Glomerular endothelial cell (primary cell): ENCODE data around the gene PPFIA4. TPM values are rescaled to one million over a fixed set of nuclear protein-coding genes. Genes with fewer than 3 reads are reported as not detected.

ENCODE experiments used
- DNase-seq: peaks from one replicate; pipeline ENCODE4 v3.0.0-alpha.2; 2011; ENCODE audit warnings: low read depth, low spot score; ENCODE audit errors: extremely low read depth
- total RNA-seq: library from RNA; depleted of rRNA; stranded (reverse); fragments of >200 nt; gene quantifications from 2 replicates; pipeline ENCODE4 v1.2.3, GENCODE V29; 2015

PPFIA4 gene
- total RNA-seq, 1 donor from 2014 or later: 6.8 TPM

GRCh38 chr1:203056012-203056411, 29.7 kb downstream of the PPFIA4 start:
- DNase-seq: no peak

GRCh38 chr1:203056516-203056915, 30.2 kb downstream of the PPFIA4 start:
- no peak for DNase-seq

- no peak for DNase-seq
These were observed 31.8 kb downstream of the PPFIA4 start for GRCh38 chr1:203057911-203058675.

GRCh38 chr1:203058676-203058935, 32.3 kb downstream of the PPFIA4 start:
- DNase-seq: no peak

- no peak for DNase-seq
These were observed 33.2 kb downstream of the PPFIA4 start for GRCh38 chr1:203059485-203059884.

GRCh38 chr1:203060115-203060514, 33.8 kb downstream of the PPFIA4 start:
- DNase-seq: no peak

GRCh38 chr1:203063287-203063686, 37.0 kb downstream of the PPFIA4 start:
- DNase-seq: no peak

GRCh38 chr1:203065191-203065590, 38.9 kb downstream of the PPFIA4 start:
- DNase-seq: no peak

GRCh38 chr1:203065986-203066385, 39.7 kb downstream of the PPFIA4 start:
- no peak for DNase-seq

GRCh38 chr1:203066965-203067364, 40.7 kb downstream of the PPFIA4 start:
- no peak for DNase-seq

GRCh38 chr1:203069030-203069747, 42.9 kb downstream of the PPFIA4 start:
- no peak for DNase-seq

GRCh38 chr1:203072002-203072602, 45.8 kb downstream of the PPFIA4 start:
- no peak for DNase-seq

GRCh38 chr1:203072911-203073310, 46.6 kb downstream of the PPFIA4 start:
- DNase-seq: no peak

GRCh38 chr1:203073469-203073868, 47.2 kb downstream of the PPFIA4 start:
- no peak for DNase-seq

- DNase-seq: no peak
These were observed 48.3 kb downstream of the PPFIA4 start for GRCh38 chr1:203074610-203075009.

GRCh38 chr1:203075236-203076030, 49.1 kb downstream of the PPFIA4 start:
- DNase-seq: no peak

- DNase-seq: no peak
These were observed 49.8 kb downstream of the PPFIA4 start for GRCh38 chr1:203076031-203076511.

GRCh38 chr1:203077367-203077766, 51.1 kb downstream of the PPFIA4 start:
- DNase-seq: no peak

GRCh38 chr1:203077956-203078355, 51.7 kb downstream of the PPFIA4 start:
- DNase-seq: no peak

GRCh38 chr1:203078478-203078877, 52.2 kb downstream of the PPFIA4 start:
- DNase-seq: no peak

GRCh38 chr1:203080456-203080855, 54.2 kb downstream of the PPFIA4 start:
- DNase-seq: no peak
